Neural progenitor cell (in vitro differentiated cells): Measurements from ENCODE around the gene ZNF213.

ENCODE experiments used
- EZH2 ChIP-seq: fragments of 200-600 bp; sonication (generic); IDR thresholded peaks from 2 replicates; pipeline ENCODE4 v1.6.1; 2017; ENCODE audit warnings: antibody characterized with exemption, mild to moderate bottlenecking, moderate library complexity
- EZH2phosphoT487 ChIP-seq: fragments of 200-600 bp; sonication (generic); IDR thresholded peaks from 2 replicates; pipeline ENCODE4 v1.6.1; 2017; ENCODE audit warnings: antibody characterized with exemption
- TF ChIP-seq, protein P1 (sequence below): fragments of 200-600 bp; sonication (generic); IDR thresholded peaks from 2 replicates; pipeline ENCODE4 v1.5.1; 2017; ENCODE audit warnings: antibody characterized with exemption, mild to moderate bottlenecking

GRCh38 chr16:3127745-3128144 is 7.1 kb upstream of the ZNF213 start:
- no peak for TF ChIP-seq EZH2
- TF ChIP-seq, protein P1, sequence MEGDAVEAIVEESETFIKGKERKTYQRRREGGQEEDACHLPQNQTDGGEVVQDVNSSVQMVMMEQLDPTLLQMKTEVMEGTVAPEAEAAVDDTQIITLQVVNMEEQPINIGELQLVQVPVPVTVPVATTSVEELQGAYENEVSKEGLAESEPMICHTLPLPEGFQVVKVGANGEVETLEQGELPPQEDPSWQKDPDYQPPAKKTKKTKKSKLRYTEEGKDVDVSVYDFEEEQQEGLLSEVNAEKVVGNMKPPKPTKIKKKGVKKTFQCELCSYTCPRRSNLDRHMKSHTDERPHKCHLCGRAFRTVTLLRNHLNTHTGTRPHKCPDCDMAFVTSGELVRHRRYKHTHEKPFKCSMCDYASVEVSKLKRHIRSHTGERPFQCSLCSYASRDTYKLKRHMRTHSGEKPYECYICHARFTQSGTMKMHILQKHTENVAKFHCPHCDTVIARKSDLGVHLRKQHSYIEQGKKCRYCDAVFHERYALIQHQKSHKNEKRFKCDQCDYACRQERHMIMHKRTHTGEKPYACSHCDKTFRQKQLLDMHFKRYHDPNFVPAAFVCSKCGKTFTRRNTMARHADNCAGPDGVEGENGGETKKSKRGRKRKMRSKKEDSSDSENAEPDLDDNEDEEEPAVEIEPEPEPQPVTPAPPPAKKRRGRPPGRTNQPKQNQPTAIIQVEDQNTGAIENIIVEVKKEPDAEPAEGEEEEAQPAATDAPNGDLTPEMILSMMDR, result no peak
- TF ChIP-seq EZH2phosphoT487, result no peak
